HG02763 (cell line): ENCODE results near the gene TSPAN16.

ENCODE experiments used
- ATAC-seq: cut with Tn5 transposase; IDR thresholded peaks from one replicate; pipeline ENCODE4 v1.9.1; 2021; ENCODE audit warnings: mild to moderate bottlenecking, moderate library complexity; ENCODE audit not compliant: unreplicated experiment

TSPAN16 gene

DNA sequence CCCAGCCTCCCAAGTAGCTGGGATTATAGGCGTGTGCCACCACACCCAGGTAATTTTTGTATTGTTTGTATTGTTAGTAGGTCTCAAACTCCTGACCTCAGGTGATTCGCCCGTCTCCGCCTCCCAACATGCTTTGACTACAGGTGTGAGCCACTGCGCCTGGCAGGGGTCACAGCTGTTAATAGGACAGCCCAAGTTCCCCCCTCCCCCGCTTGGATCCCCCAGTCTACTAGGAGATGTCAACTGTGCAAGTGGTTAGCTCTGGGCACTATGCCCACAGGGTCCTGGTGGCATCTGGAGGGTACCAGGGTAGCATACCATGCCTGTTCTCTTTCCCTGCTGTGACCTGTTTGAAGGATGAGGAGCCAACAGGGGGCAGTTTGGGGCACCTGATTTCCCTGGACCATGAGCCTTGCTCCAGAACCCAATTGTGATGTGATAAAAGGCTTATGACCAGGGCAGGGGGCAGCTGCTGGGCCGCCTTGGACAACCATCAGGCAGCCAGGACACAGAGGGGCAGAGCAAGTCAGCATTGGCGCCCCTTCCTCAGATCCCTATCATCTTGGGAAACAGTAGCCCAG lies at the start of gene TSPAN16:
TSS of gene TSPAN16 (plus strand) at position 496 of the 581 bp plus-strand sequence. CDS start 138 bp downstream, outside the sequence.
- ATAC-seq: no peak

DNA sequence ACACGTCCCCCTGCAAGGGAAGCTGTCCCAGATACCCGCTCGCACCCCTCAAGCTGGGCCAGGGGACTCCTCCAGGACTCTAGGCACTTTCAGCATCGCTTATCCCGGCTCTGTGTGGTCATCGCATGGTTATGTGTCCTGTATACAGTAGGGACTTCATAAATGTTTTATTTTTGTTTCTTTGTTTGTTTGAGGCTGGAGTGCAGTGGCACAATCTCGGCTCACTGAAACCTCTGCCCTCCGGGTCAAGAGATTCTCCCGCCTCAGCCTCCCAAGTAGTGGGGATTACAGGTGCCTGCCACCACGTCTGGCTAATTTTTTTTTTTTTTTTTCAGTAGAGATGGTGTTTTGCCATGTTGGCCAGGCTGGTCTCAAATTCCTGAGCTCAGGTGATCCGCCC lies 49.0 kb upstream of the TSPAN16 start:
- ATAC-seq: no peak

DNA sequence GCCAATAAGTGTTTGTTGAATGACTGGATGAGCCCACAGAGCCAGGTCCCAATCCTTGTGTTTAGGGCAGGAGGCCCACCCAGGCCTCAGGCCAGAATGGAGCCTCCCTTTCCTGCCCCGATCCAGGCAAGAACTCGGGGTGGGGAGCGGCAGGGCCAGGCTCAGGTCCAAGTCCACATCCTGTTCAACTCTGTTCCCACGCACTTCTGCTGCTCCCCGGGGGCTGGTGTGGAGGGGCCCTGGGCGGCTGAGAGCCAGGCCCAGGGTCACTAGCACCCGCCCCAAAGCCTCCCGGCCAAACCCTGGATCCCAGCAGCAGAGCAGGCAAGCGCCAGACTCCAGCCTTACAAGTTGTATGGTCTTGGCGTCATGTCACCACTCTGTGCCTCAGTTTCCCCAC lies 48.6 kb upstream of the TSPAN16 start:
- no peak for ATAC-seq

- no peak for ATAC-seq
These were observed 48.0 kb upstream of the TSPAN16 start for GRCh38 chr19:11247934-11248333.

- ATAC-seq: no peak
These were observed 47.1 kb upstream of the TSPAN16 start for GRCh38 chr19:11248852-11249251.

- ATAC-seq: no peak
These were observed 44.7 kb upstream of the TSPAN16 start for GRCh38 chr19:11251217-11251616.

GRCh38 chr19:11251650-11252314 lies 44.2 kb upstream of the TSPAN16 start:
- ATAC-seq: no peak

GRCh38 chr19:11252665-11253355 lies 43.1 kb upstream of the TSPAN16 start:
- no peak for ATAC-seq

- no peak for ATAC-seq
These were observed 41.3 kb upstream of the TSPAN16 start for GRCh38 chr19:11254666-11255065.

- ATAC-seq: no peak
These were observed 39.8 kb upstream of the TSPAN16 start for GRCh38 chr19:11256189-11256588.

- ATAC-seq: no peak
These were observed 38.0 kb upstream of the TSPAN16 start for GRCh38 chr19:11257846-11258380.

DNA sequence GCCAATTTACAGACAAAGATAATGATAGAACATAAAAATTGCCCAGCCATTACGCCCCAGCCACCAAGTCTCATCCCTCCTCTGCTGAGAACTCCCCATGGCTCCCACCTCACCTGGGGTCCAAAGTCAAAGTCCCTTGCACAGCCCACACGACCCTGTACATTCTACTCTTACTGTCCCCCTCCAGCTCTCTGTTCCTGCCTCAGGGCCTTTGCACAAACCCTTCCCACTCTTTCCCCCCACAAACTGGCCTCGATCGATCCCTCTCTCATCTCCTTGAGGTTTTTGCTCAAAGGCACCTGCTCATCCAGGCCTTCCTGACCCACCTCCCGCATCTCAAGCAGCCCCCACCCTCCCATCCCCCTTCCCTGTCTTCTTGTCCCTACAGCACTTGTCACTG lies 35.0 kb upstream of the TSPAN16 start:
- ATAC-seq: no peak

DNA sequence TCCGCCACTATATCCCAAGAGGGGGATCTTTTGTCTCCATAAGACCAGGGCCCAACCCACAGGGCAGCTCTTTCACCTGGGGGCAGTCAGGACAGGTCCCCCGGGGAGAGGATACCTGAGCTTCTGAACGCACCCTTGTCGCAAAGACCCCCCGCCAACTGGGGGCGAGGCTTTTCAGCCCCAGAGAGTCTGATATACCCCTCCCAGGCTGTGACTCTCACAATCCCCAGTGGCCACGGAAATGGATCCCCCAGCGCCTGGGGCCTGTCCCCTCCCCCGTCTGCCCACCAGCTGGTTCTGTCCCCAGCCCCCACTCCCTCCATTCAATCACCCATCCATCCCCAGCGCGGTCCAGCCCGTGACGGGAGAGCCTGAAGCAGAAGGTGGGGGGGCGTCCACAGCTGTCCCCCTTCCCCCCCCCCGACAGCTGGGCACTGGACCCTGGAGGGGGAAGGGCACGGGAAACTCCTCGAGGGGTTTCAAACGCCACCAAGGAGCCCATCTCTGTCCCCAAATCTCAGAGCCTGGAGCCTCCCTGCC lies 34.5 kb upstream of the TSPAN16 start:
- ATAC-seq: no peak

DNA sequence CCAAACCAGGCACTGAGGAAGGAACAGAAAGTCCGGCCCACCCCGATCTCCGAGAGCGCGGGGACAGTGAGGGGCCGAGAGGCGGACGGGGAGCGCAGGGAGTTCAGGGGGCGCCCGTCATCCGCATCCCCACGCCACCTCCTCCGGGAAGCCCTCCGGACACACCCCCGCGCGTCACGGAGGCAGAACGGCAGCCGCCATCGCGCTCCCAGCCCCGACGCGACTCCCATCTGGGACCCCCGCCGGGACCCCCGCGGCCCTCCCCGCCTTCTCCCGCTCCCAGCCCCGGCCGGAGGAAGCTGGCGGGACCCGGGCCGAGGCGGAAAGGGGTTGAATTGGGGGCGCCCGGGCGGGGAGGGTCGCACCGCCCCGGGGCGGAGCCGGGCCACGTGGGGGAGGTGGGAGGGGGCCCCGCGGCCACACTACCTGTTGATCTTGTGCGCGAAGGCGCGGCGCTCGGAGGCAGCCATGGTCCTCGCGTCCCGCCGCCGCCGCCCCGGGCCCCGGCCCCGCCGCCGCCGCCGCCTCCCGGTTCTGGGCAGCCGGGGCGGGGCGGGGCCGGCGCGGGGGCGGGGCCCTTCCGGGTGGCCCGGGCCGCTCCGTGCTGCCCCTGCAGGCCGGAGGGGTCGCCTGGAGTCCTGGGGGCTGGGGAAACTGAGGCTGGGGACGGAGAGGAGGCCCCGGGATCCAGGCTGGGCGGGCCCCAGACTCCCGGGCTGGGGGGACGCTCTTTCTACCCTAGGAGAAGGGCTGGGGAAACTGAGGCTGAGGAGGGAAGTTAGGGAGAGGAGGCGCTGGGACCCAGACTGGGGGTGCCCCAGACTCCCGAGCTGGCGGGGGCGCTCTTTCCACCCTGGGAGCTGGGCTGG lies 33.8 kb upstream of the TSPAN16 start, which contains the start of gene DOCK6:
TSS of gene DOCK6 (minus strand) at position 554 of the 869 bp plus-strand sequence. CDS start at position 470, 84 bp downstream.
- no peak for ATAC-seq

GRCh38 chr19:11263726-11264125 lies 32.2 kb upstream of the TSPAN16 start:
- ATAC-seq: no peak

DNA sequence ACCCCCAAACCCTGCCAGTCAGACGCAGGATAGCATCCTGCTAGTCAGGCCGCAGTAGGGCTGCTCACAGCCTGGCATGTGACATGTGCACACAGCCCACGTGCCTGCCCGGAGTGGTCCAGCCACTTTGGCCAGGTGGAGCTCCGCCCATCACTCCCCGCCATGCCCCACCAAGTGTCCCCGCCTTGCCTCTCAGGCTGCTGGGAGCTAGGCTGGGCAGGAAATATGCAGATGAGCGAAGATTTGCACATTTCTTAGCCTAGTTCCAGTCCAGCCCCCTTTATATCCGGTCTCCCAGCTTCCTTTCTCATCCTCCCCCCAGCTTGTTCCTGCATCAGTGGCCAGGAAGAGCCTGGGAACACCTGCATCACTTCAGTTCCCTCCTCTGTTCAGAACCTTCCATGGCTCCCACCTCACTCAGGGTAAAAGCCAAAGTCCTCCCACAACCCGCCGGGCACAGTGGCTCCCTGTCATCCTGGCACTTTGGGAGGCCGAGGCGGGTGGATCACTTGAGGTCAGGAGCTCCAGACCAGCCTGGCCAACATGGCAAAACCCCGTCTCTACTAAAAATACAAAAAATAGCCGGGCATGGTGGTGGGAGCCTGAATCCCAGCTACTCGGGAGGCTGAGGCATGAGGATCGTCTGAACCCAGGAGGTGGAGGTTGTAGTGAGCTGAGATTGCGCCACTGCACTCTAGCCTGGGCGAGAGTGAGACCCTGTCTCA lies 31.3 kb upstream of the TSPAN16 start:
- no peak for ATAC-seq

DNA sequence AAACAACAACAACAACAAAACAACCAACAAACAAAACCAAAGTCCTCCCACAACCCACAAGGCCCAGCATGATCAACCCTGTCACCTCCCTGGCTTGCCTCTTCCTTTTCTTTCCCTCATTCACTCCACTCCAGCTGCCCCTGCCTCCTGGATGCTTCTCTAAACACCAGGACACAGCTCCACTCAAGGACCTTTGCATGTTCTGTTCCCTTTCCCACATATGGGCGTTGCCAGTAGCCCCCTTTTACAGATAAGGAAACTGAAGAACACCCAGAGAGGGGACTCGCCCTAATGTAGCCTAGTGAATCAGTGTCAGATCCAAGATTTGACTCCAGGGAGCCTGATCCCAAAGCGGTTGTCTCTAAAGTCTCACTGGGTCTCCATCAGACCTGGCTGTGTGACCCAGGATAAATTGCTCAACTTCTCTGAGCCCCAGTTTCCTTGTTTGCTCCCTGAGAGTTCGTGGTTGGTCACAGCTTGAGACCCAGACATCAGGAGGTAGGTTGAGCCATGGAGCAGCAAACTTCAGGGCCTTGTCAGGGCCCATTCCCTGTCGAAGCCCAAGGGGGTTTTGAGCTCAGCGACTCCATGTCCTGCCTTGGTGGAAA lies 30.7 kb upstream of the TSPAN16 start:
- ATAC-seq: no peak

- no peak for ATAC-seq
These were observed 30.1 kb upstream of the TSPAN16 start for GRCh38 chr19:11265785-11266236.

GRCh38 chr19:11267316-11268085 lies 28.5 kb upstream of the TSPAN16 start:
- no peak for ATAC-seq
